A549 (cell line): ENCODE data around the gene BASP1.

Source experiments
- BCL3 ChIP-seq: fragments of >200 bp; sonication (Bioruptor Twin); formaldehyde crosslinking; IDR thresholded peaks from 3 replicates; pipeline ENCODE4 v1.6.1; 2016
- CEBPB ChIP-seq, 2 experiments: fragments of >200 bp in 1 of 2; sonication (Bioruptor Twin) in 1 of 2; formaldehyde crosslinking in 1 of 2; IDR thresholded peaks; 2 replicates each; pipeline ENCODE4 v1.6.1; 2012 to 2016
- CHD2 ChIP-seq: fragments of 150-350 bp; IDR thresholded peaks from 2 replicates; pipeline ENCODE4 v1.6.1; 2014; ENCODE audit warnings: low read length; ENCODE audit not compliant: partially characterized antibody
- CTCF ChIP-seq: fragments of >200 bp; sonication (Bioruptor Twin); formaldehyde crosslinking; IDR thresholded peaks from 3 replicates; pipeline ENCODE4 v1.5.1; 2016
- ELK1 ChIP-seq: fragments of 150-350 bp; IDR thresholded peaks from 2 replicates; pipeline ENCODE4 v1.6.1; 2014; ENCODE audit warnings: low read depth, mild to moderate bottlenecking, low read length
- ESRRA ChIP-seq: fragments of 150-350 bp; IDR thresholded peaks from 2 replicates; pipeline ENCODE4 v1.6.1; 2014; ENCODE audit warnings: mild to moderate bottlenecking, low read length, borderline replicate concordance
- HDAC2 ChIP-seq: fragments of 200-600 bp; sonication (generic); IDR thresholded peaks from 2 replicates; pipeline ENCODE4 v1.6.1; 2016
- KDM5A ChIP-seq: fragments of 200-600 bp; sonication (generic); IDR thresholded peaks from 2 replicates; pipeline ENCODE4 v1.6.1; 2016; ENCODE audit warnings: antibody characterized with exemption, mild to moderate bottlenecking
- MAX ChIP-seq: IDR thresholded peaks from 2 replicates; pipeline ENCODE4 v1.6.1; 2012
- POLR2A ChIP-seq: IDR thresholded peaks from 2 replicates; pipeline ENCODE4 v1.6.1; 2012; ENCODE audit warnings: mild to moderate bottlenecking, low read length
- RARB ChIP-seq: fragments of 250-450 bp; sonication (Bioruptor Pico); IDR thresholded peaks from 2 replicates; pipeline ENCODE4 v1.8.0; 2021; ENCODE audit warnings: mild to moderate bottlenecking, moderate library complexity
- SMC3 ChIP-seq: fragments of >200 bp; sonication (Bioruptor Twin); formaldehyde crosslinking; IDR thresholded peaks from 3 replicates; pipeline ENCODE4 v1.6.1; 2018; ENCODE audit warnings: inconsistent platforms
- TP53 ChIP-seq: fragments of 250-450 bp; sonication (Bioruptor Pico); IDR thresholded peaks from 2 replicates; pipeline ENCODE4 v1.5.0; 2021; ENCODE audit warnings: mild to moderate bottlenecking, moderate library complexity
- ZFP36 ChIP-seq: fragments of 450-650 bp; IDR thresholded peaks from 2 replicates; pipeline ENCODE4 v1.6.1; 2014; ENCODE audit warnings: borderline replicate concordance; ENCODE audit not compliant: partially characterized antibody

GRCh38 chr5:17196697-17197096 is 20.7 kb upstream of the BASP1 start:
- TF ChIP-seq ZFP36 (no peak), CHD2 (no peak), ELK1 (no peak), HDAC2 (no peak), POLR2A (no peak), ESRRA (no peak), KDM5A (no peak), MAX (no peak), CTCF (no peak), SMC3 (no peak), TP53 (no peak), CEBPB (IDR thresholded peaks at IDR 0.05) (no peak), RARB (CRISPR knock-in tag) (no peak), BCL3 (no peak)
